Mesenchymal stem cell (in vitro differentiated cells and primary cell): ENCODE measurements around the gene FASTKD2.

Experiments
- DNase-seq: peaks from one replicate; pipeline ENCODE4 v3.0.0-alpha.2; 2013
- H2AFZ ChIP-seq: one replicate; pipeline ENCODE4 v1.6.1; 2013; ENCODE audit warnings: low read depth, mild to moderate bottlenecking, control low read depth, inconsistent platforms, low read length, moderate library complexity
- H2AK5ac ChIP-seq: 2 replicates; pipeline ENCODE4 v1.6.1; 2013; ENCODE audit warnings: low read length, moderate library complexity, mild to moderate bottlenecking, inconsistent platforms; ENCODE audit not compliant: severe bottlenecking
- H2BK120ac ChIP-seq: one replicate; pipeline ENCODE4 v1.6.1; 2013; ENCODE audit warnings: low read depth, mild to moderate bottlenecking, inconsistent platforms, low read length, moderate library complexity
- H2BK12ac ChIP-seq, 2 experiments: one replicate each; pipeline ENCODE4 v1.6.1; 2013; ENCODE audit warnings: inconsistent platforms in 2 of 2, low read length in 2 of 2, mild to moderate bottlenecking in 2 of 2, moderate library complexity in 2 of 2, control low read depth in 1 of 2
- H2BK15ac ChIP-seq: one replicate; pipeline ENCODE4 v1.6.1; 2013; ENCODE audit warnings: mild to moderate bottlenecking, low read depth, inconsistent platforms; ENCODE audit not compliant: poor library complexity, severe bottlenecking
- H2BK5ac ChIP-seq: 2 replicates; pipeline ENCODE4 v1.6.1; 2013; ENCODE audit warnings: low read depth, mild to moderate bottlenecking, low read length, control low read depth, inconsistent platforms; ENCODE audit not compliant: poor library complexity, severe bottlenecking
- H3K14ac ChIP-seq, 2 experiments: one replicate each; pipeline ENCODE4 v1.6.1; 2013; ENCODE audit warnings: inconsistent platforms in 2 of 2, low read length in 2 of 2, control low read depth in 1 of 2, mild to moderate bottlenecking in 1 of 2, moderate library complexity in 1 of 2
- H3K18ac ChIP-seq, 2 experiments: one replicate each; pipeline ENCODE4 v1.6.1; 2013; ENCODE audit warnings: inconsistent platforms in 2 of 2, low read length in 2 of 2, control low read depth in 1 of 2, low read depth in 1 of 2, mild to moderate bottlenecking in 1 of 2
- H3K23ac ChIP-seq, 2 experiments: one replicate each; pipeline ENCODE4 v1.6.1; 2013; ENCODE audit warnings: inconsistent platforms in 2 of 2, low read length in 2 of 2, mild to moderate bottlenecking in 2 of 2, moderate library complexity in 2 of 2, control low read depth in 1 of 2
- H3K27ac ChIP-seq: 2 replicates; pipeline ENCODE4 v1.5.1; 2013; ENCODE audit warnings: mild to moderate bottlenecking, moderate library complexity, low read length, control low read depth, inconsistent platforms; ENCODE audit not compliant: poor library complexity, severe bottlenecking
- H3K27me3 ChIP-seq, 2 experiments: 2 replicates each; pipeline versions ENCODE4 v1.6.1 to v1.7.0; 2013; ENCODE audit warnings: low read length in 2 of 2, mild to moderate bottlenecking in 2 of 2, moderate library complexity in 2 of 2, control low read depth in 1 of 2, inconsistent platforms in 1 of 2; ENCODE audit not compliant: control insufficient read depth in 1 of 2, insufficient read depth in 1 of 2
- H3K36me3 ChIP-seq, 2 experiments: 2 replicates each; pipeline versions ENCODE4 v1.6.1 to v1.7.0; 2013; ENCODE audit warnings: low read length in 2 of 2, control low read depth in 1 of 2, inconsistent platforms in 1 of 2, low read depth in 1 of 2, mild to moderate bottlenecking in 1 of 2; ENCODE audit not compliant: insufficient read depth in 2 of 2, control insufficient read depth in 1 of 2
- H3K4ac ChIP-seq, 2 experiments: one replicate each; pipeline ENCODE4 v1.6.1; 2013; ENCODE audit warnings: inconsistent platforms in 2 of 2, low read length in 2 of 2, mild to moderate bottlenecking in 2 of 2, moderate library complexity in 2 of 2, control low read depth in 1 of 2, low read depth in 1 of 2
- H3K4me1 ChIP-seq: 2 replicates; pipeline ENCODE4 v1.6.1; 2013; ENCODE audit warnings: low read depth, low read length, control low read depth; ENCODE audit not compliant: control insufficient read depth, insufficient read depth
- H3K4me2 ChIP-seq: 2 replicates; pipeline ENCODE4 v1.6.1; 2013; ENCODE audit warnings: low read length, mild to moderate bottlenecking, inconsistent platforms; ENCODE audit not compliant: poor library complexity, severe bottlenecking
- H3K4me3 ChIP-seq, 2 experiments: 2 replicates each; pipeline versions ENCODE4 v1.5.1 to v1.7.0; 2013; ENCODE audit warnings: low read length in 2 of 2, mild to moderate bottlenecking in 2 of 2, control low read depth in 1 of 2, low read depth in 1 of 2; ENCODE audit not compliant: insufficient read depth in 1 of 2
- H3K79me1 ChIP-seq: replicated peaks from 2 replicates; pipeline ENCODE4 v1.6.1; 2013; ENCODE audit warnings: mild to moderate bottlenecking, control low read depth, low read length, inconsistent platforms; ENCODE audit not compliant: poor library complexity, severe bottlenecking
- H3K9ac ChIP-seq: 2 replicates; pipeline ENCODE4 v1.7.0; 2013; ENCODE audit warnings: mild to moderate bottlenecking, low read length, moderate library complexity
- H3K9me3 ChIP-seq: 2 replicates; pipeline ENCODE4 v1.7.0; 2013; ENCODE audit warnings: mild to moderate bottlenecking, low read length; ENCODE audit not compliant: control insufficient read depth
- H4K8ac ChIP-seq: one replicate; pipeline ENCODE4 v1.6.1; 2013; ENCODE audit warnings: inconsistent platforms, mild to moderate bottlenecking, low read length, moderate library complexity
- H4K91ac ChIP-seq: one replicate; pipeline ENCODE4 v1.6.1; 2013; ENCODE audit warnings: mild to moderate bottlenecking, low read length, inconsistent platforms
- whole genome bisulfite sequencing: methylation state at CpG from one replicate; pipeline ENCODE4 v1.1.7; 2013; ENCODE audit warnings: mixed read lengths; 5-methylcytosine and 5-hydroxymethylcytosine counted together

FASTKD2 gene

GRCh38 chr2:206780671-206781070, 15.3 kb downstream of the FASTKD2 start:
- no CpG with 5 or more reads among the region's 2 CpGs for WGBS
- Histone ChIP-seq H2BK120ac (no peak overlapping the region), H3K4me2 (no peak overlapping the region)

GRCh38 chr2:206783718-206784117, 18.3 kb downstream of the FASTKD2 start:
- peaks cover 13% of the 10 kb centered on the region for H3K9me3 ChIP-seq
- no CpG with 5 or more reads among the region's 2 CpGs for WGBS
- no peak overlapping the region for H4K8ac ChIP-seq
- no peak overlapping the region for H2AK5ac ChIP-seq
- H2BK12ac ChIP-seq: no peak overlapping the region
- H3K14ac ChIP-seq: no peak overlapping the region
- H3K4me3 ChIP-seq: no peak overlapping the region
- no peaks in the 10 kb centered on the region for H3K4me1 ChIP-seq
- no peaks in the 10 kb centered on the region for H3K27me3 ChIP-seq
- no peak overlapping the region for H2BK15ac ChIP-seq
- no peak overlapping the region for H3K23ac ChIP-seq
- no peak overlapping the region for H2BK120ac ChIP-seq
- no peak overlapping the region for H3K4ac ChIP-seq
- peaks cover 12 to 94% of the 10 kb centered on the region in 2 experiments for H3K36me3 ChIP-seq
- DNase-seq: peak; percentile 29
- H3K79me1 ChIP-seq: peaks cover 36% of the 10 kb centered on the region
- H3K9ac ChIP-seq: no peak overlapping the region
- H3K4me2 ChIP-seq: no peak overlapping the region
- H2AFZ ChIP-seq: no peak overlapping the region
- H2BK5ac ChIP-seq: no peak overlapping the region
- H3K18ac ChIP-seq: no peak overlapping the region
- H3K27ac ChIP-seq: no peak overlapping the region
- H4K91ac ChIP-seq: no peak overlapping the region

More at GRCh38 chr2:206780671-206781070, 15.3 kb downstream of the FASTKD2 start:
- Histone ChIP-seq H3K23ac (no peak overlapping the region), H3K36me3 (peaks cover 5 to 94% of the 10 kb centered on the region in 2 experiments), H2BK12ac (no peak overlapping the region), H3K9ac (no peak overlapping the region), H4K8ac (no peak overlapping the region), H3K14ac (no peak overlapping the region), H2BK15ac (no peak overlapping the region), H4K91ac (no peak overlapping the region), H3K79me1 (peaks cover 34% of the 10 kb centered on the region), H2AK5ac (no peak overlapping the region), H2BK5ac (peak overlapping the region; percentile 8), H3K4ac (no peak overlapping the region), H3K27ac (no peak overlapping the region), H2AFZ (no peak overlapping the region), H3K4me1 (no peaks in the 10 kb centered on the region), H3K9me3 (peaks cover 23% of the 10 kb centered on the region), H3K18ac (no peak overlapping the region), H3K4me3 (no peak overlapping the region), H3K27me3 (no peaks in the 10 kb centered on the region)
- no peak for DNase-seq

- Histone ChIP-seq H3K4me2 (no peak overlapping the region), H3K14ac (no peak overlapping the region), H3K23ac (no peak overlapping the region), H3K27ac (no peak overlapping the region), H3K79me1 (peaks cover 35% of the 10 kb centered on the region), H2BK15ac (no peak overlapping the region), H2BK5ac (no peak overlapping the region), H3K4ac (no peak overlapping the region), H2BK12ac (no peak overlapping the region), H3K27me3 (no peaks in the 10 kb centered on the region), H4K8ac (no peak overlapping the region), H3K9ac (no peak overlapping the region), H2AK5ac (no peak overlapping the region), H2BK120ac (no peak overlapping the region), H4K91ac (no peak overlapping the region), H3K4me1 (no peaks in the 10 kb centered on the region), H3K18ac (no peak overlapping the region), H2AFZ (no peak overlapping the region), H3K9me3 (peaks cover 13% of the 10 kb centered on the region), H3K4me3 (no peak overlapping the region), H3K36me3 (peaks cover 12 to 94% of the 10 kb centered on the region in 2 experiments)
- DNase-seq: no peak
- 98% methylated on average over 7 of the region's 7 CpGs for WGBS
These were observed 19.4 kb downstream of the FASTKD2 start for GRCh38 chr2:206784559-206785353.

GRCh38 chr2:206790311-206790935, 25.0 kb downstream of the FASTKD2 start:
- Histone ChIP-seq H3K27me3 (no peaks in the 10 kb centered on the region), H3K18ac (no peak overlapping the region), H4K8ac (no peak overlapping the region), H3K9ac (no peak overlapping the region), H2BK120ac (no peak overlapping the region), H2BK15ac (no peak overlapping the region), H4K91ac (no peak overlapping the region), H3K9me3 (no peaks in the 10 kb centered on the region), H2BK12ac (no peak overlapping the region), H3K4me1 (no peaks in the 10 kb centered on the region), H3K36me3 (peaks cover 19 to 92% of the 10 kb centered on the region in 2 experiments), H3K27ac (no peak overlapping the region), H3K4me2 (no peak overlapping the region), H3K4ac (no peak overlapping the region), H2AFZ (no peak overlapping the region), H2BK5ac (no peak overlapping the region), H3K14ac (no peak overlapping the region), H3K79me1 (peaks cover 14% of the 10 kb centered on the region), H3K23ac (no peak overlapping the region), H3K4me3 (no peak overlapping the region), H2AK5ac (no peak overlapping the region)
- 62% methylated on average over 3 of the region's 3 CpGs for WGBS
- DNase-seq: peak; percentile 20
